ENCODE results near the gene HK2. TPM values are rescaled to one million over a fixed set of nuclear protein-coding genes. Genes with fewer than 3 reads are reported as not detected.
A peak's percentile ranks its signal among the peaks of the same experiment; 100 is the strongest.

The HK2 gene
- polyA plus RNA-seq, 1 donor, result 2.8 TPM

- peaks cover 10% of the 10 kb centered on the region for H3K4me1 ChIP-seq (ENCODE audit: control insufficient read depth, insufficient read depth, low read length)
- no peak overlapping the region for H3K4me3 ChIP-seq (ENCODE audit: low read length)
- H3K27me3 ChIP-seq (ENCODE audit: control insufficient read depth, insufficient read depth, low read length), result peaks cover 21% of the 10 kb centered on the region
- no peak for DNase-seq
- peaks cover 3% of the 10 kb centered on the region for H3K9me3 ChIP-seq (ENCODE audit: control insufficient read depth, low read depth, low read length)
- no peak overlapping the region for H3K27ac ChIP-seq (ENCODE audit: low read length)
- WGBS (ENCODE audit: insufficient coverage, low lambda C conversion rate), result no CpG with 5 or more reads among the region's 8 CpGs
- H3K36me3 ChIP-seq (ENCODE audit: control insufficient read depth, insufficient read depth, low read length), result no peaks in the 10 kb centered on the region
These were observed 23.8 kb downstream of the HK2 start for GRCh38 chr2:74857725-74858124.

- no peak overlapping the region for H3K27ac ChIP-seq (ENCODE audit: low read length)
- H3K4me1 ChIP-seq (ENCODE audit: control insufficient read depth, insufficient read depth, low read length), result peaks cover 16% of the 10 kb centered on the region
- no peak overlapping the region for H3K4me3 ChIP-seq (ENCODE audit: low read length)
- H3K9me3 ChIP-seq (ENCODE audit: control insufficient read depth, low read depth, low read length), result peaks cover 3% of the 10 kb centered on the region
- DNase-seq, result no peak
- WGBS (ENCODE audit: insufficient coverage, low lambda C conversion rate), result 100% methylated on average over 1 of the region's 3 CpGs
- H3K36me3 ChIP-seq (ENCODE audit: control insufficient read depth, insufficient read depth, low read length), result no peaks in the 10 kb centered on the region
- H3K27me3 ChIP-seq (ENCODE audit: control insufficient read depth, insufficient read depth, low read length), result peaks cover 21% of the 10 kb centered on the region
These were observed 24.4 kb downstream of the HK2 start for GRCh38 chr2:74858281-74858680.

- H3K27ac ChIP-seq (ENCODE audit: low read length), result no peak overlapping the region
- no CpG with 5 or more reads among the region's 3 CpGs for WGBS (ENCODE audit: insufficient coverage, low lambda C conversion rate)
These were observed 26.2 kb downstream of the HK2 start for GRCh38 chr2:74860079-74860478.

GRCh38 chr2:74860521-74860920, 26.6 kb downstream of the HK2 start:
- H3K27ac ChIP-seq (ENCODE audit: low read length), result no peak overlapping the region
- peaks cover 18% of the 10 kb centered on the region for H3K27me3 ChIP-seq (ENCODE audit: control insufficient read depth, insufficient read depth, low read length)
- no peaks in the 10 kb centered on the region for H3K36me3 ChIP-seq (ENCODE audit: control insufficient read depth, insufficient read depth, low read length)
- WGBS (ENCODE audit: insufficient coverage, low lambda C conversion rate), result no CpG with 5 or more reads among the region's 3 CpGs
- H3K4me1 ChIP-seq (ENCODE audit: control insufficient read depth, insufficient read depth, low read length), result peaks cover 25% of the 10 kb centered on the region
- H3K4me3 ChIP-seq (ENCODE audit: low read length), result no peak overlapping the region
- peaks cover 3% of the 10 kb centered on the region for H3K9me3 ChIP-seq (ENCODE audit: control insufficient read depth, low read depth, low read length)
- no peak for DNase-seq

More at GRCh38 chr2:74860079-74860478, 26.2 kb downstream of the HK2 start:
- Histone ChIP-seq H3K4me1 (ENCODE audit: control insufficient read depth, insufficient read depth, low read length) (peaks cover 25% of the 10 kb centered on the region), H3K4me3 (ENCODE audit: low read length) (no peak overlapping the region), H3K9me3 (ENCODE audit: control insufficient read depth, low read depth, low read length) (peaks cover 3% of the 10 kb centered on the region), H3K36me3 (ENCODE audit: control insufficient read depth, insufficient read depth, low read length) (no peaks in the 10 kb centered on the region), H3K27me3 (ENCODE audit: control insufficient read depth, insufficient read depth, low read length) (peaks cover 18% of the 10 kb centered on the region)
- no peak for DNase-seq

GRCh38 chr2:74861531-74861930, 27.6 kb downstream of the HK2 start:
- Histone ChIP-seq H3K36me3 (ENCODE audit: control insufficient read depth, insufficient read depth, low read length) (no peaks in the 10 kb centered on the region), H3K27me3 (ENCODE audit: control insufficient read depth, insufficient read depth, low read length) (peaks cover 19% of the 10 kb centered on the region), H3K9me3 (ENCODE audit: control insufficient read depth, low read depth, low read length) (peaks cover 3% of the 10 kb centered on the region), H3K27ac (ENCODE audit: low read length) (no peak overlapping the region), H3K4me1 (ENCODE audit: control insufficient read depth, insufficient read depth, low read length) (peaks cover 17% of the 10 kb centered on the region), H3K4me3 (ENCODE audit: low read length) (no peak overlapping the region)
- no peak for DNase-seq
- WGBS (ENCODE audit: insufficient coverage, low lambda C conversion rate), result no CpG with 5 or more reads among the region's 5 CpGs

- peak; percentile 76 to 86 for DNase-seq
- H3K4me3 ChIP-seq (ENCODE audit: low read length), result no peak overlapping the region
- no peaks in the 10 kb centered on the region for H3K36me3 ChIP-seq (ENCODE audit: control insufficient read depth, insufficient read depth, low read length)
- H3K27me3 ChIP-seq (ENCODE audit: control insufficient read depth, insufficient read depth, low read length), result peaks cover 21% of the 10 kb centered on the region
- H3K4me1 ChIP-seq (ENCODE audit: control insufficient read depth, insufficient read depth, low read length), result peaks cover 17% of the 10 kb centered on the region
- WGBS (ENCODE audit: insufficient coverage, low lambda C conversion rate), result 58% methylated on average over 4 of the region's 17 CpGs
- H3K9me3 ChIP-seq (ENCODE audit: control insufficient read depth, low read depth, low read length), result peaks cover 3% of the 10 kb centered on the region
- H3K27ac ChIP-seq (ENCODE audit: low read length), result no peak overlapping the region
These were observed 28.4 kb downstream of the HK2 start for GRCh38 chr2:74862020-74862964.

GRCh38 chr2:74863802-74864248, 29.9 kb downstream of the HK2 start:
- Histone ChIP-seq H3K4me1 (ENCODE audit: control insufficient read depth, insufficient read depth, low read length) (peaks cover 17% of the 10 kb centered on the region), H3K36me3 (ENCODE audit: control insufficient read depth, insufficient read depth, low read length) (no peaks in the 10 kb centered on the region), H3K27me3 (ENCODE audit: control insufficient read depth, insufficient read depth, low read length) (peaks cover 16% of the 10 kb centered on the region), H3K27ac (ENCODE audit: low read length) (peak overlapping the region; percentile 27), H3K4me3 (ENCODE audit: low read length) (no peak overlapping the region), H3K9me3 (ENCODE audit: control insufficient read depth, low read depth, low read length) (peaks cover 3% of the 10 kb centered on the region)
- no CpG with 5 or more reads among the region's 3 CpGs for WGBS (ENCODE audit: insufficient coverage, low lambda C conversion rate)
- DNase-seq, result peak; percentile 72 to 84

GRCh38 chr2:74864728-74865722, 31.1 kb downstream of the HK2 start:
- WGBS (ENCODE audit: insufficient coverage, low lambda C conversion rate), result 100% methylated on average over 1 of the region's 20 CpGs
- peaks cover 3% of the 10 kb centered on the region for H3K9me3 ChIP-seq (ENCODE audit: control insufficient read depth, low read depth, low read length)
- H3K27me3 ChIP-seq (ENCODE audit: control insufficient read depth, insufficient read depth, low read length), result peaks cover 14% of the 10 kb centered on the region
- H3K4me3 ChIP-seq (ENCODE audit: low read length), result no peak overlapping the region
- no peak for DNase-seq
- H3K36me3 ChIP-seq (ENCODE audit: control insufficient read depth, insufficient read depth, low read length), result no peaks in the 10 kb centered on the region
- no peak overlapping the region for H3K27ac ChIP-seq (ENCODE audit: low read length)
- peaks cover 17% of the 10 kb centered on the region for H3K4me1 ChIP-seq (ENCODE audit: control insufficient read depth, insufficient read depth, low read length)

GRCh38 chr2:74865770-74866674, 32.1 kb downstream of the HK2 start:
- Histone ChIP-seq H3K4me1 (ENCODE audit: control insufficient read depth, insufficient read depth, low read length) (peaks cover 17% of the 10 kb centered on the region), H3K27ac (ENCODE audit: low read length) (no peak overlapping the region), H3K9me3 (ENCODE audit: control insufficient read depth, low read depth, low read length) (peaks cover 3% of the 10 kb centered on the region), H3K4me3 (ENCODE audit: low read length) (no peak overlapping the region), H3K36me3 (ENCODE audit: control insufficient read depth, insufficient read depth, low read length) (no peaks in the 10 kb centered on the region), H3K27me3 (ENCODE audit: control insufficient read depth, insufficient read depth, low read length) (peaks cover 9% of the 10 kb centered on the region)
- WGBS (ENCODE audit: insufficient coverage, low lambda C conversion rate), result no CpG with 5 or more reads among the region's 15 CpGs
- DNase-seq, result no peak
